WTC11 (cell line): Measurements from ENCODE around the gene EYA2.

Source experiments
- CBFB ChIP-seq: sonication (generic); formaldehyde crosslinking; IDR thresholded peaks from 2 replicates; pipeline ENCODE4 v1.8.1; 2022; ENCODE audit warnings: mild to moderate bottlenecking, low read depth, missing genetic modification reagents
- CREB1 ChIP-seq: sonication (generic); formaldehyde crosslinking; IDR thresholded peaks from 2 replicates; pipeline ENCODE4 v1.8.0; 2023; ENCODE audit warnings: mild to moderate bottlenecking, missing genetic modification reagents
- NFE2L1 ChIP-seq: sonication (generic); formaldehyde crosslinking; IDR thresholded peaks from 2 replicates; pipeline ENCODE4 v1.8.1; 2023; ENCODE audit warnings: missing genetic modification reagents
- TF ChIP-seq, protein P1 (sequence below): fragments of 200-600 bp; IDR thresholded peaks from 2 replicates; pipeline ENCODE4 v1.8.0; 2022; ENCODE audit warnings: antibody characterized with exemption

DNA sequence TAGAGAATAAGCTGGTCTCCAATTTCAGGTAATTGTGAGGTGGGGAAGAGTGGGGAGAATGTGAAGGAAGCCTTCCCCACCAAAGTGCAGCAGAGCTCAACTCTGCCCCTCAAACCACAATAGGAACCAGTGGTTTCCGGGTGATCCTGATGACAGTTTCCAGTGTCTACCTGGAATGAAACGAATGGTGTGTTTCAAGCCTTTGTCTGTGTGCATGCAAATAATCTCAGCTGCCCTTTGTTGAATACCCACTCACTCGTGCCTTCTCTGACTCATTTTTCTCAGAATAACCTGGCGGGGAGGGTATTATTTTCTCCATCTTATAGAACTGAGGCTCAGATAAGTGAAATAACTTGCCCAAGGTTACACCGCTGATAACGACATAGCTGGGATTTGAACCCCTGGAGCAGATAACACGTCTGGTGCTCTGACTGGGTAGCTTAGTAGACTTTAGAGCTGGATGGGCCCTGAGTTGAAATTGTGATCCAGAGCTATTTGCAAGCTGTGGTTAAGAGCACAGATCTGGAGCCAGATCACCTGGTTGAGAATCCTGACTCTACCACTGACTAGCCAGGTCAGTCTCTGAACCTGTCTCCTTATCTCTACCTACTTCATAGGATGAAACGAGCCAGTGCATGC is 85.1 kb downstream of the EYA2 start:
- TF ChIP-seq CREB1 (CRISPR knock-in tag) (no peak), CBFB (CRISPR knock-in tag) (no peak), NFE2L1 (no peak)
- TF ChIP-seq, protein P1, sequence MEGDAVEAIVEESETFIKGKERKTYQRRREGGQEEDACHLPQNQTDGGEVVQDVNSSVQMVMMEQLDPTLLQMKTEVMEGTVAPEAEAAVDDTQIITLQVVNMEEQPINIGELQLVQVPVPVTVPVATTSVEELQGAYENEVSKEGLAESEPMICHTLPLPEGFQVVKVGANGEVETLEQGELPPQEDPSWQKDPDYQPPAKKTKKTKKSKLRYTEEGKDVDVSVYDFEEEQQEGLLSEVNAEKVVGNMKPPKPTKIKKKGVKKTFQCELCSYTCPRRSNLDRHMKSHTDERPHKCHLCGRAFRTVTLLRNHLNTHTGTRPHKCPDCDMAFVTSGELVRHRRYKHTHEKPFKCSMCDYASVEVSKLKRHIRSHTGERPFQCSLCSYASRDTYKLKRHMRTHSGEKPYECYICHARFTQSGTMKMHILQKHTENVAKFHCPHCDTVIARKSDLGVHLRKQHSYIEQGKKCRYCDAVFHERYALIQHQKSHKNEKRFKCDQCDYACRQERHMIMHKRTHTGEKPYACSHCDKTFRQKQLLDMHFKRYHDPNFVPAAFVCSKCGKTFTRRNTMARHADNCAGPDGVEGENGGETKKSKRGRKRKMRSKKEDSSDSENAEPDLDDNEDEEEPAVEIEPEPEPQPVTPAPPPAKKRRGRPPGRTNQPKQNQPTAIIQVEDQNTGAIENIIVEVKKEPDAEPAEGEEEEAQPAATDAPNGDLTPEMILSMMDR: no peak
